IMR-90 (cell line): ENCODE data around the gene BAIAP2L1. TPM values are rescaled to one million over a fixed set of nuclear protein-coding genes. Genes with fewer than 3 reads are reported as not detected.

ENCODE experiments used
- ATAC-seq: fragments of 200-7000 bp; cut with Tn5 transposase; 2 replicates; pipeline ENCODE4 v1.9.1; 2020; ENCODE audit warnings: low read depth, mild to moderate bottlenecking, moderate library complexity
- BruUV-seq: library from RNA; stranded (reverse); fragments of 400-500 nt; replicated peaks from 2 replicates; lab custom pipeline; 2021; lab: Mats Ljungman, UMichigan
- CTCF ChIA-PET: fragments of 300-600 bp; formaldehyde crosslinking; extraction: SDS; loops from one replicate; lab custom pipeline; 2021; ENCODE audit warnings: antibody characterized with exemption; lab: Yijun Ruan, JAX
- POLR2A ChIA-PET: fragments of 300-600 bp; sonication (Branson Sonifier 250); formaldehyde crosslinking; loops from one replicate; lab custom pipeline; 2022; ENCODE audit warnings: antibody characterized with exemption; ENCODE audit not compliant: unreplicated experiment; lab: Charles Lee
- DNase-seq: peaks from one replicate; pipeline ENCODE4 v3.0.0; 2013
- H2AFZ ChIP-seq: replicated peaks from 2 replicates; pipeline ENCODE3; 2013; ENCODE audit warnings: low read length, mild to moderate bottlenecking; ENCODE audit not compliant: poor library complexity
- H2AK5ac ChIP-seq: 2 replicates; pipeline ENCODE4 v1.6.1; 2013; ENCODE audit warnings: low read depth, low read length, inconsistent platforms
- H2AK9ac ChIP-seq: replicated peaks from 2 replicates; pipeline ENCODE3; 2013; ENCODE audit warnings: mild to moderate bottlenecking, low read depth, low read length, moderate library complexity; ENCODE audit not compliant: poor library complexity
- H2BK120ac ChIP-seq: 2 replicates; pipeline ENCODE4 v1.6.1; 2013; ENCODE audit warnings: low read depth, low read length, inconsistent platforms
- H2BK15ac ChIP-seq: 3 replicates; pipeline ENCODE4 v1.6.1; 2013; ENCODE audit warnings: low read depth, low read length, inconsistent platforms
- H2BK20ac ChIP-seq: 2 replicates; pipeline ENCODE4 v1.6.1; 2013; ENCODE audit warnings: low read depth, mild to moderate bottlenecking, inconsistent platforms, low read length, moderate library complexity
- H2BK5ac ChIP-seq: 2 replicates; pipeline ENCODE4 v1.6.1; 2013; ENCODE audit warnings: mild to moderate bottlenecking, low read depth, low read length, inconsistent platforms; ENCODE audit not compliant: poor library complexity, severe bottlenecking
- H3K14ac ChIP-seq: replicated peaks from 2 replicates; pipeline ENCODE4 v1.6.1; 2013; ENCODE audit warnings: low read depth, low read length, inconsistent platforms
- H3K18ac ChIP-seq: 2 replicates; pipeline ENCODE4 v1.6.1; 2013; ENCODE audit warnings: low read depth, low read length, control low read depth
- H3K23ac ChIP-seq: 2 replicates; pipeline ENCODE4 v1.6.1; 2013; ENCODE audit warnings: low read depth, low read length, inconsistent platforms
- H3K27ac ChIP-seq: 2 replicates; pipeline ENCODE4 v1.5.1; 2013; ENCODE audit warnings: mild to moderate bottlenecking, control low read depth, low read length; ENCODE audit not compliant: insufficient read depth
- H3K27me3 ChIP-seq: 2 replicates; pipeline ENCODE4 v1.6.1; 2013; ENCODE audit warnings: low read length; ENCODE audit not compliant: control insufficient read depth, insufficient read depth
- H3K36me3 ChIP-seq: 2 replicates; pipeline ENCODE4 v1.6.1; 2013; ENCODE audit warnings: low read length, mixed read lengths; ENCODE audit not compliant: control insufficient read depth, insufficient read depth
- H3K4ac ChIP-seq: 2 replicates; pipeline ENCODE4 v1.6.1; 2013; ENCODE audit warnings: low read depth, low read length, inconsistent platforms
- H3K4me1 ChIP-seq: 2 replicates; pipeline ENCODE4 v1.6.1; 2013; ENCODE audit warnings: low read length, mixed read lengths; ENCODE audit not compliant: control insufficient read depth, insufficient read depth
- H3K4me2 ChIP-seq: 2 replicates; pipeline ENCODE4 v1.6.1; 2013; ENCODE audit warnings: low read depth, mild to moderate bottlenecking, control low read depth, low read length, moderate library complexity
- H3K4me3 ChIP-seq: 2 replicates; pipeline ENCODE4 v1.5.1; 2013; ENCODE audit warnings: low read depth, mild to moderate bottlenecking, control low read depth, low read length, moderate library complexity; ENCODE audit not compliant: insufficient read depth
- H3K56ac ChIP-seq: 2 replicates; pipeline ENCODE4 v1.6.1; 2013; ENCODE audit warnings: low read length, inconsistent platforms; ENCODE audit not compliant: insufficient read depth; ENCODE audit errors: extremely low read depth
- H3K79me1 ChIP-seq, 2 experiments: 2 replicates each; pipeline ENCODE4 v1.6.1; 2013; ENCODE audit warnings: low read length in 2 of 2, inconsistent platforms in 1 of 2, low read depth in 1 of 2
- H3K9ac ChIP-seq: 2 replicates; pipeline ENCODE4 v1.6.1; 2013; ENCODE audit warnings: low read depth, low read length, control low read depth
- H3K9me1 ChIP-seq: 2 replicates; pipeline ENCODE4 v1.6.1; 2013; ENCODE audit warnings: low read length, inconsistent platforms; ENCODE audit not compliant: insufficient read depth
- H3K9me3 ChIP-seq: 2 replicates; pipeline ENCODE4 v1.6.1; 2013; ENCODE audit warnings: low read length; ENCODE audit not compliant: control insufficient read depth, insufficient read depth
- H4K20me1 ChIP-seq: 2 replicates; pipeline ENCODE4 v1.6.1; 2013; ENCODE audit warnings: low read length, inconsistent platforms; ENCODE audit not compliant: insufficient read depth
- H4K5ac ChIP-seq: 2 replicates; pipeline ENCODE4 v1.6.1; 2013; ENCODE audit warnings: mild to moderate bottlenecking, low read depth, low read length, control low read depth
- H4K8ac ChIP-seq, 2 experiments: 2 replicates each; pipeline ENCODE4 v1.6.1; 2013; ENCODE audit warnings: low read depth in 2 of 2, low read length in 2 of 2, control low read depth in 1 of 2, inconsistent platforms in 1 of 2
- H4K91ac ChIP-seq: 2 replicates; pipeline ENCODE4 v1.6.1; 2013; ENCODE audit warnings: low read depth, low read length, inconsistent platforms; ENCODE audit not compliant: insufficient read depth
- BHLHE40 ChIP-seq: fragments of 150-350 bp; IDR thresholded peaks from 2 replicates; pipeline ENCODE4 v1.6.1; 2016; ENCODE audit warnings: mild to moderate bottlenecking, low read depth, low read length
- CEBPB ChIP-seq: IDR thresholded peaks from 2 replicates; pipeline ENCODE4 v1.6.1; 2012; ENCODE audit warnings: low read depth, low read length, improper control_type of control experiment
- CHD1 ChIP-seq: IDR thresholded peaks from 2 replicates; pipeline ENCODE4 v1.6.1; 2012; ENCODE audit warnings: low read depth, low read length, improper control_type of control experiment
- FOS ChIP-seq: fragments of 150-350 bp; IDR thresholded peaks from 2 replicates; pipeline ENCODE4 v1.6.1; 2016; ENCODE audit warnings: low read depth, low read length
- MAFK ChIP-seq: IDR thresholded peaks from 2 replicates; pipeline ENCODE4 v1.6.1; 2012; ENCODE audit warnings: low read depth, low read length, improper control_type of control experiment
- MAZ ChIP-seq: IDR thresholded peaks from 2 replicates; pipeline ENCODE4 v1.6.1; 2012; ENCODE audit warnings: low read depth, mild to moderate bottlenecking, low read length, improper control_type of control experiment, moderate library complexity, borderline replicate concordance
- MXI1 ChIP-seq: IDR thresholded peaks from 2 replicates; pipeline ENCODE4 v1.6.1; 2012; ENCODE audit warnings: low read depth, mild to moderate bottlenecking, low read length, moderate library complexity, borderline replicate concordance
- NFE2L2 ChIP-seq: fragments of 150-350 bp; IDR thresholded peaks from 2 replicates; pipeline ENCODE4 v1.6.1; 2016; ENCODE audit warnings: low read depth, mild to moderate bottlenecking, low read length
- POLR2A ChIP-seq: IDR thresholded peaks from 2 replicates; pipeline ENCODE4 v1.6.1; 2012; ENCODE audit warnings: mild to moderate bottlenecking, low read depth, low read length
- RAD21 ChIP-seq: IDR thresholded peaks from 2 replicates; pipeline ENCODE4 v1.6.1; 2012; ENCODE audit warnings: low read length, improper control_type of control experiment
- RCOR1 ChIP-seq: IDR thresholded peaks from 2 replicates; pipeline ENCODE4 v1.6.1; 2012; ENCODE audit warnings: mild to moderate bottlenecking, low read length, improper control_type of control experiment; ENCODE audit not compliant: insufficient replicate concordance
- RFX5 ChIP-seq: IDR thresholded peaks from 2 replicates; pipeline ENCODE4 v1.8.0; 2012; ENCODE audit warnings: low read depth, mild to moderate bottlenecking, low read length, moderate library complexity
- SMC3 ChIP-seq: fragments of 150-350 bp; IDR thresholded peaks from 2 replicates; pipeline ENCODE4 v1.6.1; 2016; ENCODE audit warnings: low read depth, mild to moderate bottlenecking, antibody characterized with exemption, low read length, moderate library complexity
- WGBS, 2 experiments: methylation state at CpG; one replicate each; pipeline versions ENCODE4 v1.1.5 to v1.1.7; 2013; ENCODE audit warnings: missing lambda C conversion rate in 2 of 2; ENCODE audit not compliant: insufficient read length in 1 of 2; ENCODE audit errors: extremely low coverage in 2 of 2; 5-methylcytosine and 5-hydroxymethylcytosine counted together
- dilution Hi-C: fragments of 300-500 bp; cut with HindIII; formaldehyde crosslinking; loops from one replicate; pipeline ENCODE4 v1.14.3; 2018; ENCODE audit warnings: low sequenced_read_pairs; ENCODE audit not compliant: unreplicated experiment
- in situ Hi-C: fragments of 300-500 bp; cut with MboI; formaldehyde crosslinking; loops from 3 replicates; pipeline ENCODE4 v1.14.3; 2019; ENCODE audit warnings: low sequenced_read_pairs, inconsistent platforms, mixed read lengths
- intact Hi-C: fragments of 100-400 bp; cut with micrococcal nuclease; formaldehyde crosslinking; loops from 2 replicates; pipeline ENCODE4 v1.10.0; 2022
- polyA plus RNA-seq, 3 experiments: library from polyadenylated mRNA; depleted of rRNA; stranded (reverse); fragments of >200 nt; gene quantifications; 2 replicates each; pipeline ENCODE4 v1.2.3, GENCODE V29; 2012; ENCODE audit warnings: low replicate concordance in 1 of 3
- total RNA-seq: library from RNA; depleted of rRNA; stranded (reverse); fragments of >200 nt; gene quantifications from 2 replicates; pipeline ENCODE4 v1.2.3, GENCODE V29; 2012
- TF ChIP-seq, protein P1 (sequence below): conservative IDR thresholded peaks from 2 replicates; pipeline ENCODE4 v1.5.1; 2012; ENCODE audit warnings: mild to moderate bottlenecking, low read depth, low read length, improper control_type of control experiment
- TF ChIP-seq, protein P2 (sequence below): fragments of 150-350 bp; IDR thresholded peaks from 2 replicates; pipeline ENCODE4 v1.6.1; 2017; ENCODE audit warnings: mild to moderate bottlenecking, antibody characterized with exemption, low read length, low read depth
- TF ChIP-seq, protein P3 (sequence below): fragments of 150-350 bp; IDR thresholded peaks from 2 replicates; pipeline ENCODE4 v1.6.1; 2016; ENCODE audit warnings: low read depth, mild to moderate bottlenecking, low read length, moderate library complexity, borderline replicate concordance

Gene BAIAP2L1
- total and polyA plus RNA-seq, 2 of the 4 experiments (the other 2 are of a cell fraction), result 2.2 to 6.0 TPM

DNA sequence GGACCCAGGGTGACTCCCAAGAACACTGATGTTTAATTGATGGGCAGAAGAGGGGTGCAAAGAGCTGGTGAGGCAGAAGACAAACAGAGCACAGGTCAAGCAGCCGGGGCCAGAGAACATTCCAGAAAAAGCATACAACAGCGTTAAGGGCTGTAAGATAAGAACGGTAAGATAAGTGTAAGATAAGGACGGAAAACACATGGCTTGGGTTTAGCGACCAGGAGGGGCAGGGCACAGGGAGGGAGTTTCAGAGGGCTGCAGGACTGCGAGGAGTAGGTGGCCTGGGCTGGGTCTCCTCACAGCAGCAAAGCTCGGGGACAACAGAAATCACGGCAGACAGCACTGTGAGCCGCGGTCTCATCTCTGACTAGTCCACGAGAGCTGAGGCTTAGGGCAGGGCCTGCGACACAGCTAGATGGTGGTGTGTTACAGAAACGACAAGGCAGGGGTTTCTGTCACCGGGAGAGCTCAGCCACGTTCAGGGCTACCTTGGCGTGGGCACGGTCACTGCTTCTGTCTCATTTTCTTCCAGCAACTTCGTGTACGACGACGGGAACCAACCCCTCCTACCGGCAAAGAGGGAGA, 94.8 kb downstream of the BAIAP2L1 start:
- no peak overlapping the region for H2AK5ac ChIP-seq
- no peak overlapping the region for H2BK120ac ChIP-seq
- ATAC-seq (no peak), DNase-seq (no peak)
- no peaks in the 10 kb centered on the region for H3K9me3 ChIP-seq
- no peak overlapping the region for H2AK9ac ChIP-seq
- no peak overlapping the region for H3K56ac ChIP-seq
- intact Hi-C loops, result no loop called here
- no peak overlapping the region for H4K8ac ChIP-seq
- no peak overlapping the region for H3K27ac ChIP-seq
- H3K36me3 ChIP-seq, result peaks cover 15% of the 10 kb centered on the region
- H3K4me3 ChIP-seq, result no peak overlapping the region
- H4K5ac ChIP-seq, result no peak overlapping the region
- dilution Hi-C loops, result no loop called here
- WGBS, 2 experiments, result 30% methylated on average over 3 of the region's 22 CpGs; no CpG with 5 or more reads in 1 of the 2 experiments
- H3K4me2 ChIP-seq, result no peak overlapping the region
- no peak overlapping the region for H2BK5ac ChIP-seq
- no peak overlapping the region for H2BK15ac ChIP-seq
- H3K79me1 ChIP-seq, result peaks cover 0 to 2% of the 10 kb centered on the region in 2 experiments; a peak in 2 of 4 replicates
- no peak for TF ChIP-seq CEBPB
- TF ChIP-seq, protein P1, sequence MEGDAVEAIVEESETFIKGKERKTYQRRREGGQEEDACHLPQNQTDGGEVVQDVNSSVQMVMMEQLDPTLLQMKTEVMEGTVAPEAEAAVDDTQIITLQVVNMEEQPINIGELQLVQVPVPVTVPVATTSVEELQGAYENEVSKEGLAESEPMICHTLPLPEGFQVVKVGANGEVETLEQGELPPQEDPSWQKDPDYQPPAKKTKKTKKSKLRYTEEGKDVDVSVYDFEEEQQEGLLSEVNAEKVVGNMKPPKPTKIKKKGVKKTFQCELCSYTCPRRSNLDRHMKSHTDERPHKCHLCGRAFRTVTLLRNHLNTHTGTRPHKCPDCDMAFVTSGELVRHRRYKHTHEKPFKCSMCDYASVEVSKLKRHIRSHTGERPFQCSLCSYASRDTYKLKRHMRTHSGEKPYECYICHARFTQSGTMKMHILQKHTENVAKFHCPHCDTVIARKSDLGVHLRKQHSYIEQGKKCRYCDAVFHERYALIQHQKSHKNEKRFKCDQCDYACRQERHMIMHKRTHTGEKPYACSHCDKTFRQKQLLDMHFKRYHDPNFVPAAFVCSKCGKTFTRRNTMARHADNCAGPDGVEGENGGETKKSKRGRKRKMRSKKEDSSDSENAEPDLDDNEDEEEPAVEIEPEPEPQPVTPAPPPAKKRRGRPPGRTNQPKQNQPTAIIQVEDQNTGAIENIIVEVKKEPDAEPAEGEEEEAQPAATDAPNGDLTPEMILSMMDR, result no peak
- no peak for TF ChIP-seq FOS
- TF ChIP-seq RCOR1, result no peak
- TF ChIP-seq, protein P2, sequence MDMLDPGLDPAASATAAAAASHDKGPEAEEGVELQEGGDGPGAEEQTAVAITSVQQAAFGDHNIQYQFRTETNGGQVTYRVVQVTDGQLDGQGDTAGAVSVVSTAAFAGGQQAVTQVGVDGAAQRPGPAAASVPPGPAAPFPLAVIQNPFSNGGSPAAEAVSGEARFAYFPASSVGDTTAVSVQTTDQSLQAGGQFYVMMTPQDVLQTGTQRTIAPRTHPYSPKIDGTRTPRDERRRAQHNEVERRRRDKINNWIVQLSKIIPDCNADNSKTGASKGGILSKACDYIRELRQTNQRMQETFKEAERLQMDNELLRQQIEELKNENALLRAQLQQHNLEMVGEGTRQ, result no peak
- no peak for TF ChIP-seq SMC3
- TF ChIP-seq BHLHE40, result no peak
- TF ChIP-seq NFE2L2, result no peak
- TF ChIP-seq, protein P3, sequence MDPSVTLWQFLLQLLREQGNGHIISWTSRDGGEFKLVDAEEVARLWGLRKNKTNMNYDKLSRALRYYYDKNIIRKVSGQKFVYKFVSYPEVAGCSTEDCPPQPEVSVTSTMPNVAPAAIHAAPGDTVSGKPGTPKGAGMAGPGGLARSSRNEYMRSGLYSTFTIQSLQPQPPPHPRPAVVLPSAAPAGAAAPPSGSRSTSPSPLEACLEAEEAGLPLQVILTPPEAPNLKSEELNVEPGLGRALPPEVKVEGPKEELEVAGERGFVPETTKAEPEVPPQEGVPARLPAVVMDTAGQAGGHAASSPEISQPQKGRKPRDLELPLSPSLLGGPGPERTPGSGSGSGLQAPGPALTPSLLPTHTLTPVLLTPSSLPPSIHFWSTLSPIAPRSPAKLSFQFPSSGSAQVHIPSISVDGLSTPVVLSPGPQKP, result no peak
- TF ChIP-seq CHD1, result no peak
- no peak for TF ChIP-seq MAFK
- TF ChIP-seq RAD21, result no peak
- no peak for TF ChIP-seq MXI1
- no peak for TF ChIP-seq RFX5
- no peak for TF ChIP-seq POLR2A
- TF ChIP-seq MAZ, result no peak
- no peaks in the 10 kb centered on the region; the same call in 1 of the 2 replicates for H3K4me1 ChIP-seq
- BruUV-seq, result no TSS peak
- H3K9me1 ChIP-seq, result peaks cover 6% of the 10 kb centered on the region; the same call in 1 of the 2 replicates
- ChIA-PET POLR2A (no interaction called here), CTCF (interaction anchor here (1.5 kb wide), 1 partner anchor 96 kb away, joined by 4 read pairs; no protein-coding TSS in a partner anchor)
- H3K18ac ChIP-seq, result no peak overlapping the region
- no peak overlapping the region for H2AFZ ChIP-seq
- no peak overlapping the region for H3K14ac ChIP-seq
- H2BK20ac ChIP-seq, result no peak overlapping the region
- no peak overlapping the region for H3K9ac ChIP-seq
- in situ Hi-C loops, result loop anchor here (25.0 kb wide), 1 partner anchor 431 kb away; no protein-coding TSS in a partner anchor
- H3K27me3 ChIP-seq, result no peaks in the 10 kb centered on the region
- H3K23ac ChIP-seq, result no peak overlapping the region
- H4K20me1 ChIP-seq, result no peaks in the 10 kb centered on the region
- H4K91ac ChIP-seq, result no peak overlapping the region
- H3K4ac ChIP-seq, result no peak overlapping the region
